Neural cell (in vitro differentiated cells): ENCODE results near the gene DBNDD2.

Experiments used
- CTCF ChIP-seq: fragments of 450-650 bp; IDR thresholded peaks from 2 replicates; pipeline ENCODE4 v1.5.1; 2014; ENCODE audit warnings: antibody characterized with exemption, mild to moderate bottlenecking, moderate library complexity; ENCODE audit not compliant: poor library complexity, severe bottlenecking
- EZH2 ChIP-seq: fragments of 200-600, 300-800 bp; shearing (Covaris generic), sonication (generic); IDR thresholded peaks from 2 replicates; pipeline ENCODE4 v1.6.1; 2014; ENCODE audit warnings: antibody characterized with exemption, low read length, borderline replicate concordance, mild to moderate bottlenecking; ENCODE audit not compliant: insufficient read depth, poor library complexity, severe bottlenecking

- no peak for TF ChIP-seq CTCF
- no peak for TF ChIP-seq EZH2
Measured at GRCh38 chr20:45412653-45413052, 4.6 kb downstream of the DBNDD2 start.
